ENCODE results near the gene DDAH2.

- TF ChIP-seq CTCF (IDR thresholded peaks at IDR 0.05) = peak; percentile 66
- TF ChIP-seq ZFX (IDR thresholded peaks at IDR 0.05; ENCODE audit: borderline replicate concordance) = no peak
These were observed 39.6 kb downstream of the DDAH2 start for GRCh38 chr6:31689249-31690110.

Data from 22Rv1 (cell line).